Measurements from ENCODE around the gene COL2A1. TPM values are rescaled to one million over a fixed set of nuclear protein-coding genes. Genes with fewer than 3 reads are reported as not detected.

COL2A1 gene
- total RNA-seq, 1 experiment from 2014 or later = 201 TPM

GRCh38 chr12:47975816-47976215, 28.5 kb downstream of the COL2A1 start:
- no peak for DNase-seq
- intact Hi-C loops (cut with micrococcal nuclease; ENCODE audit: unreplicated experiment) = no loop called here
- no peak for TF ChIP-seq CTCF (IDR thresholded peaks at IDR 0.05; ENCODE audit: insufficient read depth in 1 of 2, low read depth in 1 of 2, low read length in 1 of 2, severe bottlenecking in 1 of 2, unreplicated experiment in 1 of 2)
- Mint-ChIP-seq H3K9me3 (ENCODE audit: unreplicated experiment) (no peaks in the 10 kb centered on the region), H3K36me3 (ENCODE audit: insufficient read depth, unreplicated experiment) (peaks cover 26% of the 10 kb centered on the region), H3K27ac (ENCODE audit: unreplicated experiment) (no peak overlapping the region), H3K4me1 (ENCODE audit: low read depth, unreplicated experiment) (no peaks in the 10 kb centered on the region), H3K4me3 (ENCODE audit: unreplicated experiment) (no peak overlapping the region), H3K27me3 (ENCODE audit: insufficient read depth, unreplicated experiment) (no peaks in the 10 kb centered on the region)
- H3K9me3 ChIP-seq = no peaks in the 10 kb centered on the region
- no peak overlapping the region for H3K4me3 ChIP-seq (ENCODE audit: low read depth, low read length)
- no peaks in the 10 kb centered on the region for H3K4me1 ChIP-seq
- BruUV-seq (replicated peaks) = no TSS peak
- ChIA-PET POLR2A (interaction anchor here (0.6 kb wide), 1 partner anchor 183 kb away, joined by 3 read pairs; no protein-coding TSS in a partner anchor), CTCF (no interaction called here)
- H3K36me3 ChIP-seq (ENCODE audit: control insufficient read depth, insufficient read depth, low read length) = no peaks in the 10 kb centered on the region
- H3K27me3 ChIP-seq (replicated peaks; ENCODE audit: control insufficient read depth, insufficient read depth, low read length) = no peaks in the 10 kb centered on the region

- H3K36me3 ChIP-seq (ENCODE audit: control insufficient read depth, insufficient read depth, low read length) = no peaks in the 10 kb centered on the region
- Mint-ChIP-seq H3K4me3 (ENCODE audit: unreplicated experiment) (no peak overlapping the region), H3K27me3 (ENCODE audit: insufficient read depth, unreplicated experiment) (no peaks in the 10 kb centered on the region), H3K27ac (ENCODE audit: unreplicated experiment) (no peak overlapping the region), H3K36me3 (ENCODE audit: insufficient read depth, unreplicated experiment) (peaks cover 26% of the 10 kb centered on the region), H3K4me1 (ENCODE audit: low read depth, unreplicated experiment) (no peaks in the 10 kb centered on the region), H3K9me3 (ENCODE audit: unreplicated experiment) (no peaks in the 10 kb centered on the region)
- intact Hi-C loops (cut with micrococcal nuclease; ENCODE audit: unreplicated experiment) = no loop called here
- no peak for DNase-seq
- no peaks in the 10 kb centered on the region for H3K4me1 ChIP-seq
- no peaks in the 10 kb centered on the region for H3K9me3 ChIP-seq
- H3K27me3 ChIP-seq (replicated peaks; ENCODE audit: control insufficient read depth, insufficient read depth, low read length) = no peaks in the 10 kb centered on the region
- no peak for TF ChIP-seq CTCF (IDR thresholded peaks at IDR 0.05; ENCODE audit: insufficient read depth in 1 of 2, low read depth in 1 of 2, low read length in 1 of 2, severe bottlenecking in 1 of 2, unreplicated experiment in 1 of 2)
- ChIA-PET CTCF (no interaction called here), POLR2A (no interaction called here)
- no TSS peak for BruUV-seq (replicated peaks)
- no peak overlapping the region for H3K4me3 ChIP-seq (ENCODE audit: low read depth, low read length)
Observed at GRCh38 chr12:47975036-47975620, 29.1 kb downstream of the COL2A1 start.

GRCh38 chr12:47973870-47974269, 30.4 kb downstream of the COL2A1 start:
- no TSS peak for BruUV-seq (replicated peaks)
- Mint-ChIP-seq H3K4me3 (ENCODE audit: unreplicated experiment) (no peak overlapping the region), H3K36me3 (ENCODE audit: insufficient read depth, unreplicated experiment) (peaks cover 23% of the 10 kb centered on the region), H3K9me3 (ENCODE audit: unreplicated experiment) (no peaks in the 10 kb centered on the region), H3K27ac (ENCODE audit: unreplicated experiment) (no peak overlapping the region), H3K27me3 (ENCODE audit: insufficient read depth, unreplicated experiment) (no peaks in the 10 kb centered on the region), H3K4me1 (ENCODE audit: low read depth, unreplicated experiment) (no peaks in the 10 kb centered on the region)
- Histone ChIP-seq H3K36me3 (ENCODE audit: control insufficient read depth, insufficient read depth, low read length) (no peaks in the 10 kb centered on the region), H3K4me1 (no peaks in the 10 kb centered on the region), H3K27me3 (replicated peaks; ENCODE audit: control insufficient read depth, insufficient read depth, low read length) (no peaks in the 10 kb centered on the region), H3K9me3 (no peaks in the 10 kb centered on the region), H3K4me3 (ENCODE audit: low read depth, low read length) (no peak overlapping the region)
- no peak for DNase-seq
- CTCF ChIA-PET = no interaction called here
- POLR2A ChIA-PET = no interaction called here
- TF ChIP-seq CTCF (IDR thresholded peaks at IDR 0.05; ENCODE audit: insufficient read depth in 1 of 2, low read depth in 1 of 2, low read length in 1 of 2, severe bottlenecking in 1 of 2, unreplicated experiment in 1 of 2) = no peak
- intact Hi-C loops (cut with micrococcal nuclease; ENCODE audit: unreplicated experiment) = no loop called here
